ENCODE results near the gene MIOS. TPM values are rescaled to one million over a fixed set of nuclear protein-coding genes. Genes with fewer than 3 reads are reported as not detected.

Gene MIOS
- polyA plus RNA-seq, 1 donor (not counting 4 experiments of a cell fraction or from before 2014, with no cell fraction given), result 29.2 TPM

GRCh38 chr7:7524121-7524520 lies 42.6 kb upstream of the MIOS start:
- FAIRE-seq (no peak), DNase-seq (ENCODE audit: low read depth, low spot score) (no peak)
- Histone ChIP-seq H3K4me2 (ENCODE audit: control insufficient read depth, extremely low read depth, insufficient read depth, low read depth, low read length) (no peak overlapping the region), H3K36me3 (ENCODE audit: control insufficient read depth in 2 of 2, extremely low read depth in 1 of 2, insufficient read depth in 2 of 2, low read length in 2 of 2) (no peaks in the 10 kb centered on the region), H3K9me1 (ENCODE audit: control insufficient read depth, extremely low read depth, insufficient read depth, low read length) (no peaks in the 10 kb centered on the region), H3K9me3 (ENCODE audit: control insufficient read depth, low read depth, low read length) (no peaks in the 10 kb centered on the region), H4K20me1 (ENCODE audit: control insufficient read depth, extremely low read depth, insufficient read depth, low read length) (no peaks in the 10 kb centered on the region), H3K27ac (ENCODE audit: control insufficient read depth, insufficient read depth, low read length) (no peak overlapping the region), H3K4me1 (ENCODE audit: control insufficient read depth, extremely low read depth, insufficient read depth, low read length) (no peaks in the 10 kb centered on the region), H3K9ac (ENCODE audit: control insufficient read depth, extremely low read depth, insufficient read depth, low read length) (no peak overlapping the region), H3K79me2 (ENCODE audit: control insufficient read depth, insufficient read depth, low read length) (no peaks in the 10 kb centered on the region), H2AFZ (ENCODE audit: control insufficient read depth, low read length) (no peak overlapping the region), H3K27me3 (ENCODE audit: control insufficient read depth, extremely low read depth, insufficient read depth, low read length) (no peaks in the 10 kb centered on the region), H3K4me3 (ENCODE audit: control insufficient read depth in 2 of 3, extremely low read depth in 1 of 3, insufficient read depth in 2 of 3, low read depth in 1 of 3, low read length in 3 of 3) (no peak overlapping the region)
- dilution Hi-C loops (cut with MboI; ENCODE audit: extremely low pct_ligation_motif_present, low sequenced_read_pairs), result no loop called here
- no peak for TF ChIP-seq EZH2 (IDR thresholded peaks at IDR 0.05; ENCODE audit: low read length)

GRCh38 chr7:7526006-7526405 lies 40.7 kb upstream of the MIOS start:
- dilution Hi-C loops (cut with MboI; ENCODE audit: extremely low pct_ligation_motif_present, low sequenced_read_pairs), result loop anchor here (25.0 kb wide), 1 partner anchor 89 kb away; no protein-coding TSS in a partner anchor

More at GRCh38 chr7:7526006-7526405, 40.7 kb upstream of the MIOS start:
- DNase-seq (ENCODE audit: low read depth, low spot score), result no peak
- no peaks in the 10 kb centered on the region for H3K9me1 ChIP-seq (ENCODE audit: control insufficient read depth, extremely low read depth, insufficient read depth, low read length)
- no peak for FAIRE-seq
- H3K4me3 ChIP-seq (ENCODE audit: control insufficient read depth in 2 of 3, extremely low read depth in 1 of 3, insufficient read depth in 2 of 3, low read depth in 1 of 3, low read length in 3 of 3), result no peak overlapping the region
- no peak for TF ChIP-seq EZH2 (IDR thresholded peaks at IDR 0.05; ENCODE audit: low read length)
- TF ChIP-seq, protein P1, sequence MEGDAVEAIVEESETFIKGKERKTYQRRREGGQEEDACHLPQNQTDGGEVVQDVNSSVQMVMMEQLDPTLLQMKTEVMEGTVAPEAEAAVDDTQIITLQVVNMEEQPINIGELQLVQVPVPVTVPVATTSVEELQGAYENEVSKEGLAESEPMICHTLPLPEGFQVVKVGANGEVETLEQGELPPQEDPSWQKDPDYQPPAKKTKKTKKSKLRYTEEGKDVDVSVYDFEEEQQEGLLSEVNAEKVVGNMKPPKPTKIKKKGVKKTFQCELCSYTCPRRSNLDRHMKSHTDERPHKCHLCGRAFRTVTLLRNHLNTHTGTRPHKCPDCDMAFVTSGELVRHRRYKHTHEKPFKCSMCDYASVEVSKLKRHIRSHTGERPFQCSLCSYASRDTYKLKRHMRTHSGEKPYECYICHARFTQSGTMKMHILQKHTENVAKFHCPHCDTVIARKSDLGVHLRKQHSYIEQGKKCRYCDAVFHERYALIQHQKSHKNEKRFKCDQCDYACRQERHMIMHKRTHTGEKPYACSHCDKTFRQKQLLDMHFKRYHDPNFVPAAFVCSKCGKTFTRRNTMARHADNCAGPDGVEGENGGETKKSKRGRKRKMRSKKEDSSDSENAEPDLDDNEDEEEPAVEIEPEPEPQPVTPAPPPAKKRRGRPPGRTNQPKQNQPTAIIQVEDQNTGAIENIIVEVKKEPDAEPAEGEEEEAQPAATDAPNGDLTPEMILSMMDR (optimal IDR thresholded peaks at IDR 0.05 in 1 of 3, IDR thresholded peaks at IDR 0.05 in 1 of 3, conservative IDR thresholded peaks at IDR 0.05 in 1 of 3; ENCODE audit: extremely low read depth in 1 of 3, insufficient read depth in 2 of 3, low read length in 3 of 3), result no peak
- H3K36me3 ChIP-seq (ENCODE audit: control insufficient read depth in 2 of 2, extremely low read depth in 1 of 2, insufficient read depth in 2 of 2, low read length in 2 of 2), result no peaks in the 10 kb centered on the region
- H3K27me3 ChIP-seq (ENCODE audit: control insufficient read depth, extremely low read depth, insufficient read depth, low read length), result no peaks in the 10 kb centered on the region
- H3K79me2 ChIP-seq (ENCODE audit: control insufficient read depth, insufficient read depth, low read length), result no peaks in the 10 kb centered on the region
- no peak overlapping the region for H3K9ac ChIP-seq (ENCODE audit: control insufficient read depth, extremely low read depth, insufficient read depth, low read length)
- H4K20me1 ChIP-seq (ENCODE audit: control insufficient read depth, extremely low read depth, insufficient read depth, low read length), result no peaks in the 10 kb centered on the region
- no peak overlapping the region for H2AFZ ChIP-seq (ENCODE audit: control insufficient read depth, low read length)
- no peaks in the 10 kb centered on the region for H3K9me3 ChIP-seq (ENCODE audit: control insufficient read depth, low read depth, low read length)
- no peak overlapping the region for H3K27ac ChIP-seq (ENCODE audit: control insufficient read depth, insufficient read depth, low read length)
- no peaks in the 10 kb centered on the region for H3K4me1 ChIP-seq (ENCODE audit: control insufficient read depth, extremely low read depth, insufficient read depth, low read length)
- no peak overlapping the region for H3K4me2 ChIP-seq (ENCODE audit: control insufficient read depth, extremely low read depth, insufficient read depth, low read depth, low read length)

All from keratinocyte (primary cell).